Epithelial cell of esophagus (primary cell): ENCODE results near the gene TRIM6.
A peak's percentile ranks its signal among the peaks of the same experiment; 100 is the strongest.

Source experiments
- DNase-seq: peaks from one replicate; pipeline ENCODE4 v3.0.0; 2010; ENCODE audit warnings: low read depth
- H3K4me3 ChIP-seq: 2 replicates; pipeline ENCODE4 v1.5.1; 2011; ENCODE audit warnings: mild to moderate bottlenecking, low read length, control low read depth
- TF ChIP-seq, protein P1 (sequence below): IDR thresholded peaks from 2 replicates; pipeline ENCODE4 v1.5.1; 2011; ENCODE audit warnings: low read depth, mild to moderate bottlenecking, low read length, control low read depth, inconsistent platforms; ENCODE audit not compliant: insufficient read depth; ENCODE audit errors: missing control alignments

The TRIM6 gene

DNA sequence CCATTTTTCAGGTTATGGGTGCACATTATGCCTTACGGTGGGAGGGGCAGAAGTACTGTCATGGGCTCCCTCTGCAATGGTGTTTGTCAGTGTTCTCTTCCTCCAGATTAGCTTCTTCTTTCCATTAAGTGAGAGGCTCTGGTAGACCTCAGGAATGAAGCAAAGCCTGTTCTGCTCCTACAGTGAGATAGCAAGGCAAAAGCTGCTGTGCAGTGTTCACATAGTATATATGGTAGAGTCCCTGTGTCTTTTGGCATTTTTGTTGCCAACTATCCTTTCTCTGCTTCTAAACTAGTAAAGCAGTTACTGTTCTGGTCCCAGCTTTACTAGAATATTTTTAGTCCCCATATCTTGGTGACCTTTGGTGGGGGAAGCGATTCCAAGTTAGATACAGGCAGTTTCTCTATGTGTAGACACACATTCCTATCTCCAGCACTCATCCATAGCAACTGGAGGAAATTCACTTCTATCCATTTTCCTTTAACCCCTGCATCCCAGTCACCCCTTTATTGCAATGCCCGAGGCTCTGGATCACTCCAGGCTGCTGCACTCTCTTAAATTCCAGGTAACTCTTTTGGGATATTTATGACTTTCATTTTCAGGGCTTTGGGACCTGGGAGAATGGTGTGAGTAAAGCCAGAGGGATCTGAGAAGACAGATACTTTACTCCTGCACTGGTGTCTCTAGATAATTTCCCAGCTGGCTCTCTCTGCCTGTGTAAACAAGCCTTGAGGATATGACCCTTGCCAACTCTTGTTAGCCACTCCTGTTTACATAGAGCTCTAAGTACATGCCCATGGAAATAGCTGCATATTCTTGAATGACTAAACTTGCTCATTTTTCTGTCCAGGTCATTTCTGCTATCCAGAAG is 24.4 kb downstream of the TRIM6 start:
- DNase-seq = peak; percentile 94
- H3K4me3 ChIP-seq = peak overlapping the region; percentile 4
- TF ChIP-seq, protein P1, sequence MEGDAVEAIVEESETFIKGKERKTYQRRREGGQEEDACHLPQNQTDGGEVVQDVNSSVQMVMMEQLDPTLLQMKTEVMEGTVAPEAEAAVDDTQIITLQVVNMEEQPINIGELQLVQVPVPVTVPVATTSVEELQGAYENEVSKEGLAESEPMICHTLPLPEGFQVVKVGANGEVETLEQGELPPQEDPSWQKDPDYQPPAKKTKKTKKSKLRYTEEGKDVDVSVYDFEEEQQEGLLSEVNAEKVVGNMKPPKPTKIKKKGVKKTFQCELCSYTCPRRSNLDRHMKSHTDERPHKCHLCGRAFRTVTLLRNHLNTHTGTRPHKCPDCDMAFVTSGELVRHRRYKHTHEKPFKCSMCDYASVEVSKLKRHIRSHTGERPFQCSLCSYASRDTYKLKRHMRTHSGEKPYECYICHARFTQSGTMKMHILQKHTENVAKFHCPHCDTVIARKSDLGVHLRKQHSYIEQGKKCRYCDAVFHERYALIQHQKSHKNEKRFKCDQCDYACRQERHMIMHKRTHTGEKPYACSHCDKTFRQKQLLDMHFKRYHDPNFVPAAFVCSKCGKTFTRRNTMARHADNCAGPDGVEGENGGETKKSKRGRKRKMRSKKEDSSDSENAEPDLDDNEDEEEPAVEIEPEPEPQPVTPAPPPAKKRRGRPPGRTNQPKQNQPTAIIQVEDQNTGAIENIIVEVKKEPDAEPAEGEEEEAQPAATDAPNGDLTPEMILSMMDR = no peak

DNA sequence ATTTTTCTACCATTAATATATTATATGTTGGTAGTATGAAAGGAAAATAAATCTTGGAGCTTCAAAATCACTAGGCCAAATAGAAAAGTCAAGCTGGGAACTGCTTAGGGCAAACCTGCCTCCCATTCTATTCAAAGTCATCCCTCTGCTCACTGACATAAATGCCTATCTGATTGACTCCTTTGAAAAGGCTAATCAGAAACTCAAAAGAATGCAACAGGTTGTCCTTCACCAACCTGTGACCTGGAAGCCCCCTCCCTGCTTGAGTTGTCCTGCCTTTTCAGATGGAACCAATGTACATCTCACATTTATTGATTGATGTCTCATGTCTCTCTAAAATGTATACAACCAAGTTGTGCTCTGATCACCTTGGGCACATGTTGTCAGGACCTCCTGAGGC is 25.1 kb downstream of the TRIM6 start:
- H3K4me3 ChIP-seq = no peak overlapping the region
- TF ChIP-seq, protein P1 = no peak
- no peak for DNase-seq

DNA sequence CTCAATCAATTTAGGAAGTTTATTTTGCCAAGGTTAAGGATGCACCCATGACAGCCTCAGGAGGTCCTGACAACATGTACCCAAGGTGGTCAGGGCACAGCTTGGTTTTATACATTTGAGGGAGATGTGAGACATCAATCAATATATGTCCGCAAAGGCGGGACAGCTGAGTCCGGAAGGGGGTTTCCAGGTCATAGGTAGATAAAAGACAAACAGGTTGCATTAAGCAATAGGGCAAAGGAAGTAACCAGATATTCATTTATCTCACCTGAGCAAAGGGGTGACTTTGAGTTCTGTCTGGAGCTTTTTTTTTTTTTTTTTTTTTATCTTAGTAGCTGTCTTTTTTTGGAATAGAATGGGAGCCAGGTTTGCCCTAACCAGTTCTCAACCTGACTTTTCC is 26.4 kb downstream of the TRIM6 start:
- no peak overlapping the region for H3K4me3 ChIP-seq
- TF ChIP-seq, protein P1 = no peak
- no peak for DNase-seq

DNA sequence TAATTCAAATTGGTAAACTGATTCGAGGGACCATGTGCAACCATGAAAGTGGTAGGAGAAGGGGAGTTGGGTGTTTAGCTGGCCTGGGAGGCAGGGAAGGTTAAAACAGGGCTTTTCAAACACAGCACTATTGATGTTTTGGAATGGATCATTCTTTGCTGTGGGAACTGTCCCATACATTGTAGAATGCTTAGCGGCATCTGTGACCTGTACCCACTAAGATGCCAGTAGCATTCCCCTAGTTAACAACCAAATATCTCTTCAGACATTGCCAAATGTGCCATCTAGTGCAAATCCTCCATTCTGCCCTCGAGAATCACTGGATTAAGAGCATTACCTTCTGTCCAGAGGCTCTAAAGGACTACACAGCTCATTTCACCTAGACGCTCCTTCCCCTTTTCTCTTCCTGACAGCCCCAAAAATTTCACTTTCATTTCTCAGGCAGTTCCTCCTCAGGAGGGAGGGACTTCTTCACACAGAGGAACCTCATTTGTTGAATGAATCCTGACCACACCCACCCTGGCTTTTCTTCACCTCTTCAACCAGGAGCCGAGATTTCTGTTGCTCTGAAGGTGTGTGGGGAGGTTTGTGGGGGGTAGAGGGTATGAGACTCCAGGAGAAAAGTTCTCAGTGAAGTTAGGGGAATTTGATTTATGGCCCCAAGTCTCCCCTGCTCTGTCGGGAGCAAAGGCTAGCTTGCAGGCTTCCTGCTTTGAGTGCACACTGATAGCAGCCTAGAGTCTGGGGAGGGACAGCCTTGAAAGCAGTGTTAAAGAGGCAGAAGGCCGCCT is 28.2 kb downstream of the TRIM6 start, which contains the start of gene TRIM34:
Gene TRIM34, plus strand, starts transcription at position 513 of the 791 bp plus-strand sequence. CDS start 7,331 bp downstream, outside the sequence.
- DNase-seq = peak; percentile 78
- TF ChIP-seq, protein P1 = no peak
- peak within 1 kb of the TSS; percentile 58 for H3K4me3 ChIP-seq

DNA sequence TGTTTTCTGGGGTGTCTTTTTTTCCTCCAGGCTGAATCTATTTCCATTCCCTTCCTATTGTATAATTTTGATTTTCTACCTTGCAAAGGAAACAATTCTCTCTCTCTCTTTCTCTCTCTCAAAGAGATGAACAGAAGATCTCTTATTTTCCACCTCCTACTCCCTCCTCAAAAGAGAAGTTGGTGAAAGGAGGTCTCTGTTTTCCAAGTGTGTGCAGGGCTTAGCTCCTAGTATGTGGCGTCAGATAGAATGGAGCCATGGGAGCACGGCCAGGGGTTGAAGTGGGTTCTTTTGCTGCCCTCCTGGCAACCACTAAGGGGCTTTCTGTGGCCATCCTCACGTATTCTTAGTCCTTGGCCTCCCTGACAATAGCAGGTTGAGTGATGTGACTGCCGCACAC is 28.8 kb downstream of the TRIM6 start:
- DNase-seq = no peak
- TF ChIP-seq, protein P1 = no peak
- peak overlapping the region; percentile 58 for H3K4me3 ChIP-seq

DNA sequence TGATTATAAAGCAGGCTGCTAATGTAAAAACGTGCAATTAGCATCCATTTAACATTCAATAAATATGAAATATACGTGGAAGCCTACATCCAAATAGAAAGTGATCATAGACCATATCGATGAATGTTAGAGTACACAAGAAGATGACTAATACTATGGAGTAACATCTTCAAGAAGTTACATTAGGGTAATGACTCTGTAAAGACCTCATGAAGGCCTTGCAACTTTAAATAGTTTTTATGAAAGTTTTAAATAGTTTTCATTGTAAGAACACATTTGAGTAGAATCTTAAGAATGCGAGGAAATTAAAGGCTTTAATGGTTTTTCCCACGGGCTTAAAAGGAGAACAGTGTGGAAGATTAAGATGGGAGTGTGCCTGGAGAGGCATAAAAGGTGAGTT is 29.8 kb downstream of the TRIM6 start:
- peak; percentile 57 for DNase-seq
- H3K4me3 ChIP-seq = no peak overlapping the region

More for the DNA sequence above, 29.8 kb downstream of the TRIM6 start:
- TF ChIP-seq, protein P1 = no peak
